Stomach (tissue), 4 donors: ENCODE results near the gene C17orf100.

Source experiments
- POLR2A ChIP-seq, 4 donors: fragments of 450-650 bp; IDR thresholded peaks; one replicate each; pipeline ENCODE4 v1.6.1; 2016; ENCODE audit warnings: antibody characterized with exemption in 4 of 4, control low read depth in 2 of 4, mild to moderate bottlenecking in 1 of 4, moderate library complexity in 1 of 4
- POLR2AphosphoS5 ChIP-seq, 3 donors: sonication (generic); formaldehyde crosslinking; IDR thresholded peaks; one replicate each; pipeline ENCODE4 v1.6.1; 2016; ENCODE audit warnings: antibody characterized with exemption in 3 of 3
- TF ChIP-seq, protein P1 (sequence below), 7 experiments: fragments of 450-650 bp in 4 of 7; fragments of 200-600 bp in 3 of 7; sonication (generic) in 3 of 7; IDR thresholded peaks; one replicate each; pipeline ENCODE4 v1.5.1; 2016 to 2019; ENCODE audit warnings: antibody characterized with exemption in 7 of 7, control low read depth in 2 of 7, mild to moderate bottlenecking in 1 of 7

DNA sequence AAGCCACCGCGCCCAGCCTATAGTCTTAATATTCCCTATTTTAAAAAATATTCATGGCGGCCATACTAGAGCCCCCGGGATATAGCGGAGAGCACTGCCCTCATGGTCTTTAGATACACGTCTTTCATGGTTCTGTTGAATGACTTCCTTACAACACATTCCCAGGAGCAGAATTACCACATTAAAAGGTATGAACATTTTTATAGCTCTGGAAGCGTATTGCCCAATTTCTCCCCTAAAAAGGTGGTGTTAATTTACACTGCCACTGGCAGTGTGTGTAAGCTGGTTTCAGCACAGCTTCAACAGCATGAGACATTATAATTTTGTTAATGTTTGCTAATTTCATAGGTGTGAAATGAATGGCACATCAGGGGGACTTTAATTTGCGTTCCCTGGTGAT lies 19.0 kb downstream of the C17orf100 start:
- TF ChIP-seq, protein P1, sequence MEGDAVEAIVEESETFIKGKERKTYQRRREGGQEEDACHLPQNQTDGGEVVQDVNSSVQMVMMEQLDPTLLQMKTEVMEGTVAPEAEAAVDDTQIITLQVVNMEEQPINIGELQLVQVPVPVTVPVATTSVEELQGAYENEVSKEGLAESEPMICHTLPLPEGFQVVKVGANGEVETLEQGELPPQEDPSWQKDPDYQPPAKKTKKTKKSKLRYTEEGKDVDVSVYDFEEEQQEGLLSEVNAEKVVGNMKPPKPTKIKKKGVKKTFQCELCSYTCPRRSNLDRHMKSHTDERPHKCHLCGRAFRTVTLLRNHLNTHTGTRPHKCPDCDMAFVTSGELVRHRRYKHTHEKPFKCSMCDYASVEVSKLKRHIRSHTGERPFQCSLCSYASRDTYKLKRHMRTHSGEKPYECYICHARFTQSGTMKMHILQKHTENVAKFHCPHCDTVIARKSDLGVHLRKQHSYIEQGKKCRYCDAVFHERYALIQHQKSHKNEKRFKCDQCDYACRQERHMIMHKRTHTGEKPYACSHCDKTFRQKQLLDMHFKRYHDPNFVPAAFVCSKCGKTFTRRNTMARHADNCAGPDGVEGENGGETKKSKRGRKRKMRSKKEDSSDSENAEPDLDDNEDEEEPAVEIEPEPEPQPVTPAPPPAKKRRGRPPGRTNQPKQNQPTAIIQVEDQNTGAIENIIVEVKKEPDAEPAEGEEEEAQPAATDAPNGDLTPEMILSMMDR (IDR thresholded peaks at IDR 0.05) = no peak
- no peak for TF ChIP-seq POLR2A (IDR thresholded peaks at IDR 0.05)
- no peak for TF ChIP-seq POLR2AphosphoS5 (IDR thresholded peaks at IDR 0.05)
